ENCODE measurements around the gene MAPK10. TPM values are rescaled to one million over a fixed set of nuclear protein-coding genes. Genes with fewer than 3 reads are reported as not detected.

MAPK10 gene
- total RNA-seq, 1 experiment from 2014 or later = 0.44 TPM

GRCh38 chr4:86019362-86019761, 340.5 kb downstream of the MAPK10 start:
- H3K79me2 ChIP-seq (ENCODE audit: low read length) = no peaks in the 10 kb centered on the region
- H3K27me3 ChIP-seq (ENCODE audit: low read length) = no peaks in the 10 kb centered on the region
- H3K4me3 ChIP-seq (ENCODE audit: low read length) = no peak overlapping the region
- no peak overlapping the region for H3K9ac ChIP-seq (ENCODE audit: low read length)
- no peak overlapping the region for H3K27ac ChIP-seq (ENCODE audit: low read length)
- DNase-seq (no peak), ATAC-seq (no peak)
- no peaks in the 10 kb centered on the region for H4K20me1 ChIP-seq (ENCODE audit: low read length)
- no peak overlapping the region for H3K4me2 ChIP-seq (ENCODE audit: low read length)
- no peaks in the 10 kb centered on the region for H3F3A ChIP-seq (ENCODE audit: low read length, unreplicated experiment)
- BruUV-seq (replicated peaks) = no TSS peak
- ChIA-PET CTCF (no interaction called here), POLR2A (ENCODE audit: unreplicated experiment) (no interaction called here)
- H2AFZ ChIP-seq (ENCODE audit: low read length) = no peak overlapping the region
- no peaks in the 10 kb centered on the region for H3K9me2 ChIP-seq (replicated peaks; ENCODE audit: low read length)
- intact Hi-C loops (cut with micrococcal nuclease) = no loop called here
- H3K4me1 ChIP-seq (ENCODE audit: insufficient read depth, low read length) = no peaks in the 10 kb centered on the region
- TF ChIP-seq CTCF (conservative IDR thresholded peaks at IDR 0.05; ENCODE audit: low read depth, low read length) (no peak), EZH2 (IDR thresholded peaks at IDR 0.05; ENCODE audit: low read length, unreplicated experiment) (no peak), EZH2phosphoT487 (IDR thresholded peaks at IDR 0.05; ENCODE audit: borderline replicate concordance, low read length) (no peak)
- H3K9me3 ChIP-seq (ENCODE audit: low read length) = no peaks in the 10 kb centered on the region
- H3K36me3 ChIP-seq (ENCODE audit: low read depth, low read length) = no peaks in the 10 kb centered on the region

GRCh38 chr4:86015412-86016350, 344.2 kb downstream of the MAPK10 start:
- H3K4me3 ChIP-seq (ENCODE audit: low read length) = no peak overlapping the region
- no peaks in the 10 kb centered on the region for H3K4me1 ChIP-seq (ENCODE audit: insufficient read depth, low read length)
- no peak overlapping the region for H3K27ac ChIP-seq (ENCODE audit: low read length)
- no peak for TF ChIP-seq CTCF (conservative IDR thresholded peaks at IDR 0.05; ENCODE audit: low read depth, low read length)
- TF ChIP-seq EZH2phosphoT487 (IDR thresholded peaks at IDR 0.05; ENCODE audit: borderline replicate concordance, low read length) = no peak
- no peak for TF ChIP-seq EZH2 (IDR thresholded peaks at IDR 0.05; ENCODE audit: low read length, unreplicated experiment)
- POLR2A ChIA-PET (ENCODE audit: unreplicated experiment) = no interaction called here
- H3K27me3 ChIP-seq (ENCODE audit: low read length) = no peaks in the 10 kb centered on the region
- no TSS peak for BruUV-seq (replicated peaks)
- no peak overlapping the region for H3K4me2 ChIP-seq (ENCODE audit: low read length)
- no peaks in the 10 kb centered on the region for H3K9me3 ChIP-seq (ENCODE audit: low read length)
- H2AFZ ChIP-seq (ENCODE audit: low read length) = no peak overlapping the region
- H4K20me1 ChIP-seq (ENCODE audit: low read length) = no peaks in the 10 kb centered on the region
- DNase-seq = no peak
- H3K36me3 ChIP-seq (ENCODE audit: low read depth, low read length) = no peaks in the 10 kb centered on the region
- CTCF ChIA-PET = no interaction called here
- no peaks in the 10 kb centered on the region for H3F3A ChIP-seq (ENCODE audit: low read length, unreplicated experiment)
- H3K9me2 ChIP-seq (replicated peaks; ENCODE audit: low read length) = no peaks in the 10 kb centered on the region
- ATAC-seq = peak; percentile 42; the same call in 1 of the 2 replicates
- no peaks in the 10 kb centered on the region for H3K79me2 ChIP-seq (ENCODE audit: low read length)
- intact Hi-C loops (cut with micrococcal nuclease) = no loop called here
- no peak overlapping the region for H3K9ac ChIP-seq (ENCODE audit: low read length)

- Histone ChIP-seq H3K4me2 (ENCODE audit: low read length) (no peak overlapping the region), H3K27me3 (ENCODE audit: low read length) (no peaks in the 10 kb centered on the region), H3K36me3 (ENCODE audit: low read depth, low read length) (no peaks in the 10 kb centered on the region), H3K79me2 (ENCODE audit: low read length) (no peaks in the 10 kb centered on the region), H3K9me3 (ENCODE audit: low read length) (no peaks in the 10 kb centered on the region), H3K27ac (ENCODE audit: low read length) (no peak overlapping the region), H3K9me2 (replicated peaks; ENCODE audit: low read length) (no peaks in the 10 kb centered on the region), H4K20me1 (ENCODE audit: low read length) (no peaks in the 10 kb centered on the region), H3K4me3 (ENCODE audit: low read length) (no peak overlapping the region), H3F3A (ENCODE audit: low read length, unreplicated experiment) (no peaks in the 10 kb centered on the region), H3K4me1 (ENCODE audit: insufficient read depth, low read length) (no peaks in the 10 kb centered on the region), H2AFZ (ENCODE audit: low read length) (no peak overlapping the region), H3K9ac (ENCODE audit: low read length) (no peak overlapping the region)
- TF ChIP-seq EZH2phosphoT487 (IDR thresholded peaks at IDR 0.05; ENCODE audit: borderline replicate concordance, low read length) = no peak
- no peak for TF ChIP-seq CTCF (conservative IDR thresholded peaks at IDR 0.05; ENCODE audit: low read depth, low read length)
- no peak for TF ChIP-seq EZH2 (IDR thresholded peaks at IDR 0.05; ENCODE audit: low read length, unreplicated experiment)
- CTCF ChIA-PET = no interaction called here
- no TSS peak for BruUV-seq (replicated peaks)
- ATAC-seq = no peak
- DNase-seq = no peak
- intact Hi-C loops (cut with micrococcal nuclease) = no loop called here
- POLR2A ChIA-PET (ENCODE audit: unreplicated experiment) = no interaction called here
Measured at GRCh38 chr4:86014599-86014998, 345.3 kb downstream of the MAPK10 start.

Measured in PC-3 (cell line).